SK-N-SH (cell line): Measurements from ENCODE around the gene LRRC72. TPM values are rescaled to one million over a fixed set of nuclear protein-coding genes. Genes with fewer than 3 reads are reported as not detected.

Experiments used
- CTCF ChIA-PET: fragments of 300-600, 350-600 bp; formaldehyde crosslinking; extraction: SDS; loops from one replicate; lab custom pipeline; 2021; lab: Yijun Ruan, JAX
- POLR2A ChIA-PET: fragments of 350-600 bp; sonication (Branson Sonifier 250); formaldehyde crosslinking; extraction: SDS; loops from one replicate; lab custom pipeline; 2020; ENCODE audit warnings: antibody characterized with exemption, inconsistent platforms; lab: Yijun Ruan, JAX
- DNase-seq: peaks from one replicate; pipeline ENCODE4 v3.0.0; 2012
- H2AFZ ChIP-seq: fragments of 200-600 bp; sonication (generic); 2 replicates; pipeline ENCODE4 v1.8.1; 2016; ENCODE audit warnings: antibody characterized with exemption, mild to moderate bottlenecking, low read depth
- H3F3A ChIP-seq: fragments of 200-600 bp; sonication (generic); replicated peaks from 2 replicates; pipeline ENCODE3; 2016; ENCODE audit warnings: antibody characterized with exemption, mild to moderate bottlenecking; ENCODE audit not compliant: insufficient read depth
- H3K27ac ChIP-seq, 2 experiments: fragments of 200-500 bp in 1 of 2; fragments of 200-600 bp in 1 of 2; sonication (Bioruptor generic) in 1 of 2; sonication (generic), shearing (Covaris generic) in 1 of 2; 2 replicates each; pipeline versions ENCODE4 v1.5.1 to v1.6.1; 2014 to 2016; ENCODE audit warnings: low read depth in 2 of 2, inconsistent platforms in 1 of 2, low read length in 1 of 2, mild to moderate bottlenecking in 1 of 2, mixed read lengths in 1 of 2
- H3K27me3 ChIP-seq: fragments of 200-600 bp; sonication (generic), shearing (Covaris generic); 2 replicates; pipeline ENCODE4 v1.6.1; 2016; ENCODE audit warnings: mixed run types; ENCODE audit not compliant: insufficient read depth
- H3K36me3 ChIP-seq, 2 experiments: fragments of 200-500 bp in 1 of 2; fragments of 200-600 bp in 1 of 2; sonication (Bioruptor generic) in 1 of 2; sonication (generic) in 1 of 2; replicated peaks in 1 of 2; 2 replicates each; pipeline versions ENCODE3 to v1.5.1; 2014 to 2016; ENCODE audit warnings: low read length in 1 of 2, mild to moderate bottlenecking in 1 of 2; ENCODE audit not compliant: insufficient read depth in 2 of 2, control insufficient read depth in 1 of 2
- H3K4me1 ChIP-seq, 2 experiments: fragments of 200-500 bp in 1 of 2; fragments of 200-600 bp in 1 of 2; sonication (Bioruptor generic) in 1 of 2; sonication (generic), shearing (Covaris generic) in 1 of 2; 2 replicates each; pipeline versions ENCODE4 v1.5.1 to v1.6.1; 2014 to 2016; ENCODE audit warnings: low read depth in 1 of 2, low read length in 1 of 2, mixed run types in 1 of 2; ENCODE audit not compliant: insufficient read depth in 2 of 2, control insufficient read depth in 1 of 2
- H3K4me2 ChIP-seq: fragments of 200-600 bp; sonication (generic), shearing (Covaris generic); 2 replicates; pipeline ENCODE4 v1.6.1; 2017; ENCODE audit warnings: mixed run types
- H3K4me3 ChIP-seq, 2 experiments: fragments of 200-500 bp in 1 of 2; fragments of 200-600 bp in 1 of 2; sonication (Bioruptor generic) in 1 of 2; sonication (generic), shearing (Covaris generic) in 1 of 2; 2 replicates each; pipeline versions ENCODE4 v1.5.1 to v1.8.1; 2014 to 2016; ENCODE audit warnings: low read depth in 2 of 2, inconsistent platforms in 1 of 2, low read length in 1 of 2, mild to moderate bottlenecking in 1 of 2, mixed read lengths in 1 of 2, moderate library complexity in 1 of 2
- H3K79me2 ChIP-seq: fragments of 200-600 bp; sonication (generic); 2 replicates; pipeline ENCODE4 v1.8.1; 2017; ENCODE audit warnings: mild to moderate bottlenecking; ENCODE audit not compliant: insufficient read depth
- H3K9ac ChIP-seq: fragments of 200-600 bp; sonication (generic); 2 replicates; pipeline ENCODE4 v1.6.1; 2017; ENCODE audit warnings: mixed run types
- H3K9me2 ChIP-seq: fragments of 200-600 bp; sonication (generic); 2 replicates; pipeline ENCODE4 v1.6.1; 2017; ENCODE audit warnings: mixed run types
- H3K9me3 ChIP-seq: fragments of 200-600 bp; sonication (generic); 2 replicates; pipeline ENCODE4 v1.6.1; 2017; ENCODE audit warnings: mixed run types, mild to moderate bottlenecking, moderate library complexity
- H4K20me1 ChIP-seq: fragments of 200-600 bp; sonication (generic); 2 replicates; pipeline ENCODE4 v1.6.1; 2017; ENCODE audit warnings: mild to moderate bottlenecking, mixed run types; ENCODE audit not compliant: insufficient read depth
- CHD2 ChIP-seq: fragments of 150-350 bp; IDR thresholded peaks from 2 replicates; pipeline ENCODE4 v1.6.1; 2018; ENCODE audit warnings: low read length; ENCODE audit not compliant: partially characterized antibody
- ELF1 ChIP-seq: IDR thresholded peaks from 2 replicates; pipeline ENCODE4 v1.4.0; 2012
- EP300 ChIP-seq, 2 experiments: IDR thresholded peaks; 2 replicates each; pipeline versions ENCODE4 v1.4.0 to v1.6.1; 2012; ENCODE audit warnings: borderline replicate concordance in 1 of 2, low read depth in 1 of 2, low read length in 1 of 2
- EZH2phosphoT487 ChIP-seq: fragments of 200-600 bp; sonication (generic); IDR thresholded peaks from 2 replicates; pipeline ENCODE4 v1.6.1; 2017; ENCODE audit warnings: low read depth, mixed run types, mild to moderate bottlenecking, antibody characterized with exemption, moderate library complexity, borderline replicate concordance
- FOSL2 ChIP-seq: IDR thresholded peaks from 2 replicates; pipeline ENCODE4 v1.4.0; 2012; ENCODE audit warnings: low read depth, mild to moderate bottlenecking, moderate library complexity, borderline replicate concordance
- FOXM1 ChIP-seq: IDR thresholded peaks from 2 replicates; pipeline ENCODE4 v1.4.0; 2012; ENCODE audit warnings: low read depth, mild to moderate bottlenecking
- GABPA ChIP-seq: IDR thresholded peaks from 2 replicates; pipeline ENCODE4 v1.4.0; 2012; ENCODE audit warnings: low read depth, mild to moderate bottlenecking
- JUND ChIP-seq: IDR thresholded peaks from 2 replicates; pipeline ENCODE4 v1.4.0; 2012
- MEF2A ChIP-seq: IDR thresholded peaks from 2 replicates; pipeline ENCODE4 v1.4.0; 2012; ENCODE audit warnings: low read depth, borderline replicate concordance
- MXI1 ChIP-seq: IDR thresholded peaks from 2 replicates; pipeline ENCODE4 v1.6.1; 2012; ENCODE audit warnings: mild to moderate bottlenecking, low read depth, low read length, improper control_type of control experiment
- POLR2AphosphoS5 ChIP-seq: IDR thresholded peaks from 2 replicates; pipeline ENCODE4 v1.6.1; 2012; ENCODE audit warnings: low read depth, low read length
- RCOR1 ChIP-seq: fragments of 150-350 bp; IDR thresholded peaks from 2 replicates; pipeline ENCODE4 v1.6.1; 2017; ENCODE audit warnings: antibody characterized with exemption, low read length
- RXRA ChIP-seq: IDR thresholded peaks from 2 replicates; pipeline ENCODE4 v1.4.0; 2012; ENCODE audit warnings: low read depth, mild to moderate bottlenecking, borderline replicate concordance
- TEAD4 ChIP-seq: IDR thresholded peaks from 2 replicates; pipeline ENCODE4 v1.4.0; 2012; ENCODE audit warnings: mild to moderate bottlenecking, borderline replicate concordance; ENCODE audit not compliant: insufficient read depth
- USF1 ChIP-seq: IDR thresholded peaks from 2 replicates; pipeline ENCODE4 v1.4.0; 2012; ENCODE audit warnings: low read depth, borderline replicate concordance
- YY1 ChIP-seq: IDR thresholded peaks from 2 replicates; pipeline ENCODE4 v1.4.0; 2012; ENCODE audit warnings: low read depth, mild to moderate bottlenecking
- WGBS: methylation state at CpG from one replicate; pipeline ENCODE4 v1.1.6; 2017; ENCODE audit warnings: low lambda C conversion rate; 5-methylcytosine and 5-hydroxymethylcytosine counted together
- polyA plus RNA-seq, 3 experiments: library from polyadenylated mRNA; depleted of rRNA; stranded (reverse); fragments of >200 nt; gene quantifications; 2 replicates each; pipeline ENCODE4 v1.2.3, GENCODE V29; 2012
- TF ChIP-seq, protein P1 (sequence below): fragments of 150-350 bp; IDR thresholded peaks from 2 replicates; pipeline ENCODE4 v1.6.1; 2017; ENCODE audit warnings: antibody characterized with exemption, low read length, low read depth, borderline replicate concordance
- TF ChIP-seq, protein P2 (sequence below): fragments of 150-350 bp; IDR thresholded peaks from 2 replicates; pipeline ENCODE4 v1.6.1; 2016; ENCODE audit warnings: mild to moderate bottlenecking, low read depth, low read length
- TF ChIP-seq, protein P3 (sequence below): fragments of 200-600 bp; sonication (generic); IDR thresholded peaks from 2 replicates; pipeline ENCODE4 v1.6.1; 2017; ENCODE audit warnings: antibody characterized with exemption, mild to moderate bottlenecking, moderate library complexity

The LRRC72 gene
- polyA plus RNA-seq, 1 of the 3 experiments (the other 2 are of a cell fraction): not detected

DNA sequence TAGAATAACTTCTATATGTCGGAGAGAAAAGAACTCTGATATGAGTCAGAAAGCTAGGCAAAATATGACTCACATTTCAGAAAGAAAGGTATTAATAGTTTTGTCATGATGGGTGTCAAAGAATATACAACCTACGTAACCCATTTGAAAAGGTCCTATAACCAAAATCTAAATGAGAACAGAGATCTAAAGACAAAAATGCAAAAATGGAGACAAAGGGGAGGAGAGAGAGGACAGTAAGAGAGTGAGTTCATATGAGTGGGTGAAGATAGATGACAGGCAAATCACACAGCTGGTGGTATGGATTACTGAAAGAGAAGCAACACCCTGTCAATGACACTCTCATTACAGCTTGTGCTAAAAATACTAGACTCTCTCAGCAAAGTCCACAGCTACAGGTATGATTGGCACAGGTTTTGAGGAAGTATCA lies 93.4 kb downstream of the LRRC72 start (continued):
- TF ChIP-seq, protein P1, sequence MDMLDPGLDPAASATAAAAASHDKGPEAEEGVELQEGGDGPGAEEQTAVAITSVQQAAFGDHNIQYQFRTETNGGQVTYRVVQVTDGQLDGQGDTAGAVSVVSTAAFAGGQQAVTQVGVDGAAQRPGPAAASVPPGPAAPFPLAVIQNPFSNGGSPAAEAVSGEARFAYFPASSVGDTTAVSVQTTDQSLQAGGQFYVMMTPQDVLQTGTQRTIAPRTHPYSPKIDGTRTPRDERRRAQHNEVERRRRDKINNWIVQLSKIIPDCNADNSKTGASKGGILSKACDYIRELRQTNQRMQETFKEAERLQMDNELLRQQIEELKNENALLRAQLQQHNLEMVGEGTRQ: no peak
- TF ChIP-seq GABPA: no peak
- no peak for TF ChIP-seq ELF1
- TF ChIP-seq RCOR1: no peak
- no peak for TF ChIP-seq RXRA
- TF ChIP-seq CHD2: no peak
- TF ChIP-seq TEAD4: no peak
- TF ChIP-seq MXI1: no peak
- no peak for TF ChIP-seq POLR2AphosphoS5
- no peak for TF ChIP-seq YY1
- TF ChIP-seq, protein P2, sequence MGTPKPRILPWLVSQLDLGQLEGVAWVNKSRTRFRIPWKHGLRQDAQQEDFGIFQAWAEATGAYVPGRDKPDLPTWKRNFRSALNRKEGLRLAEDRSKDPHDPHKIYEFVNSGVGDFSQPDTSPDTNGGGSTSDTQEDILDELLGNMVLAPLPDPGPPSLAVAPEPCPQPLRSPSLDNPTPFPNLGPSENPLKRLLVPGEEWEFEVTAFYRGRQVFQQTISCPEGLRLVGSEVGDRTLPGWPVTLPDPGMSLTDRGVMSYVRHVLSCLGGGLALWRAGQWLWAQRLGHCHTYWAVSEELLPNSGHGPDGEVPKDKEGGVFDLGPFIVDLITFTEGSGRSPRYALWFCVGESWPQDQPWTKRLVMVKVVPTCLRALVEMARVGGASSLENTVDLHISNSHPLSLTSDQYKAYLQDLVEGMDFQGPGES: no peak
- no peak for TF ChIP-seq JUND

- ChIA-PET POLR2A (no interaction called here), CTCF (interaction anchor here (1.1 to 1.2 kb wide), 2 partner anchors 10 kb away, joined by 3 to 4 read pairs; no protein-coding TSS in a partner anchor)
- 48% methylated on average over 2 of the region's 2 CpGs for whole genome bisulfite sequencing
Observed at GRCh38 chr7:16626388-16626787, 99.8 kb downstream of the LRRC72 start.

More at GRCh38 chr7:16626388-16626787, 99.8 kb downstream of the LRRC72 start:
- no peaks in the 10 kb centered on the region for H4K20me1 ChIP-seq
- no peaks in the 10 kb centered on the region for H3K4me1 ChIP-seq
- no peak overlapping the region for H2AFZ ChIP-seq
- H3K36me3 ChIP-seq: peaks cover 36 to 43% of the 10 kb centered on the region in 2 experiments
- no peak for DNase-seq
- H3K9ac ChIP-seq: no peak overlapping the region
- no peak overlapping the region for H3K27ac ChIP-seq
- H3K4me2 ChIP-seq: no peak overlapping the region
- no peaks in the 10 kb centered on the region for H3K9me3 ChIP-seq
- H3K79me2 ChIP-seq: peaks cover 5% of the 10 kb centered on the region; the same call in 1 of the 2 replicates
- H3K27me3 ChIP-seq: no peaks in the 10 kb centered on the region
- no peaks in the 10 kb centered on the region for H3K9me2 ChIP-seq
- H3F3A ChIP-seq: no peaks in the 10 kb centered on the region
- no peak overlapping the region for H3K4me3 ChIP-seq
- TF ChIP-seq MEF2A: no peak
- TF ChIP-seq FOSL2: no peak
- TF ChIP-seq GABPA: no peak
- TF ChIP-seq FOXM1: no peak
- no peak for TF ChIP-seq CHD2
- TF ChIP-seq RXRA: no peak
- TF ChIP-seq, protein P1: no peak
- TF ChIP-seq EP300 (IDR thresholded peaks at IDR 0.05; ENCODE audit: borderline replicate concordance in 1 of 2, low read depth in 1 of 2, low read length in 1 of 2): no peak
- TF ChIP-seq, protein P3, sequence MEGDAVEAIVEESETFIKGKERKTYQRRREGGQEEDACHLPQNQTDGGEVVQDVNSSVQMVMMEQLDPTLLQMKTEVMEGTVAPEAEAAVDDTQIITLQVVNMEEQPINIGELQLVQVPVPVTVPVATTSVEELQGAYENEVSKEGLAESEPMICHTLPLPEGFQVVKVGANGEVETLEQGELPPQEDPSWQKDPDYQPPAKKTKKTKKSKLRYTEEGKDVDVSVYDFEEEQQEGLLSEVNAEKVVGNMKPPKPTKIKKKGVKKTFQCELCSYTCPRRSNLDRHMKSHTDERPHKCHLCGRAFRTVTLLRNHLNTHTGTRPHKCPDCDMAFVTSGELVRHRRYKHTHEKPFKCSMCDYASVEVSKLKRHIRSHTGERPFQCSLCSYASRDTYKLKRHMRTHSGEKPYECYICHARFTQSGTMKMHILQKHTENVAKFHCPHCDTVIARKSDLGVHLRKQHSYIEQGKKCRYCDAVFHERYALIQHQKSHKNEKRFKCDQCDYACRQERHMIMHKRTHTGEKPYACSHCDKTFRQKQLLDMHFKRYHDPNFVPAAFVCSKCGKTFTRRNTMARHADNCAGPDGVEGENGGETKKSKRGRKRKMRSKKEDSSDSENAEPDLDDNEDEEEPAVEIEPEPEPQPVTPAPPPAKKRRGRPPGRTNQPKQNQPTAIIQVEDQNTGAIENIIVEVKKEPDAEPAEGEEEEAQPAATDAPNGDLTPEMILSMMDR: no peak
- TF ChIP-seq RCOR1: no peak
- no peak for TF ChIP-seq USF1
- TF ChIP-seq ELF1: no peak
- TF ChIP-seq TEAD4: no peak
- TF ChIP-seq EZH2phosphoT487: no peak
